Parathyroid adenoma (tissue), 2 donors: ENCODE results near the gene DLX6.

Experiments used
- H2AFZ ChIP-seq: fragments of 300-600 bp; sonication (generic); one replicate; pipeline ENCODE4 v1.7.0; 2017; ENCODE audit warnings: antibody characterized with exemption, mild to moderate bottlenecking
- H3K27ac ChIP-seq: fragments of 300-600 bp; sonication (generic); one replicate; pipeline ENCODE4 v1.7.0; 2017
- H3K27me3 ChIP-seq: fragments of 300-600 bp; sonication (generic); one replicate; pipeline ENCODE4 v1.7.0; 2017; ENCODE audit warnings: low read length; ENCODE audit not compliant: control insufficient read depth, insufficient read depth
- H3K36me3 ChIP-seq: fragments of 300-600 bp; sonication (generic); one replicate; pipeline ENCODE4 v1.7.0; 2017; ENCODE audit warnings: low read length; ENCODE audit not compliant: control insufficient read depth, insufficient read depth
- H3K4me1 ChIP-seq: fragments of 300-600 bp; sonication (generic); one replicate; pipeline ENCODE4 v1.7.0; 2017; ENCODE audit warnings: control low read depth
- H3K4me2 ChIP-seq: fragments of 300-600 bp; sonication (generic); one replicate; pipeline ENCODE4 v1.7.0; 2017; ENCODE audit warnings: low read length
- H3K4me3 ChIP-seq: fragments of 300-600 bp; sonication (generic); one replicate; pipeline ENCODE4 v1.7.0; 2017; ENCODE audit warnings: low read depth, low read length
- H3K79me2 ChIP-seq: fragments of 300-600 bp; sonication (generic); one replicate; pipeline ENCODE4 v1.7.0; 2017; ENCODE audit warnings: control low read depth
- H3K9ac ChIP-seq: fragments of 300-600 bp; sonication (generic); one replicate; pipeline ENCODE4 v1.7.0; 2017; ENCODE audit warnings: mild to moderate bottlenecking
- H3K9me3 ChIP-seq: fragments of 300-600 bp; sonication (generic); one replicate; pipeline ENCODE4 v1.7.0; 2017; ENCODE audit warnings: low read length; ENCODE audit not compliant: control insufficient read depth
- TF ChIP-seq, protein P1 (sequence below): fragments of 300-600 bp; sonication (generic); IDR thresholded peaks from one replicate; pipeline ENCODE4 v1.7.0; 2017; ENCODE audit warnings: antibody characterized with exemption, mild to moderate bottlenecking
- donor health status: primary hyperparathyroidism.

DLX6 gene

DNA sequence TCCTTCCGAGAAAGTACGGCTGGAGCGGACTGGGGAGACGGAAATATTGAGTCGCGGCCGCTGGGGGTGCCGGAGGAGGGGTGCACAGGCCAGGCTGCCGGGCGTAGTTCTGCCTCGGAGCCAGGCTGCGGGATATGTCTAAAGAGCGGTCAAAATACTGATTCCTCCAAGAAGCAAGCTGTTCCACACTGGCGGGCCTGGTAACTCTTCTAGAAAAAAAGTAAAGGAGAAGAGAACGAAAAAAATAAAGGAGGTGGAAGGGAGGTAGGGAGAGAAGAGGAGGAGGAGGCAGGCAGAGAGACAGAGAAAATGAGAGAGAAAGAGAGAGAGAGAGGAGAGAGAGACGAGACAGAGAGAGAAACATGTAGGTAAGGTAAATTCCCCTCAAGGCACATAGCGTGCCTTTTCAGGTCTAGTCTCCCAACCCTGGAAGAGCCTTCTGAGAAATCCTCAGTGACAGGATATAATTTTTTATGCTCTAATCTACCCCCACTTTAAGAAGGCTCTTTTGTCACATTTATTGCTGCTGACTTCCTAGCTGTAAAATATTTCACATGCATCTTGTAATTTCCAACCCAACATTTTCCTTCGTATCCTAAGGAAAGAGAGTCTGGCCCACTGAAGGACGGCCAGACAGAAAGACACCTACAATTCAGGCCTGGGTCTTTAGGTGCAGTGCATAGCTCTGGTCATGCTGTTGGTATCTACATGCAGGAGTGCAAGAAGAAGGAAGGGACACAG, 13.6 kb downstream of the DLX6 start:
- H3K9me3 ChIP-seq = no peaks in the 10 kb centered on the region
- no peak overlapping the region for H3K27ac ChIP-seq
- H2AFZ ChIP-seq = no peak overlapping the region
- H3K4me2 ChIP-seq = no peak overlapping the region
- H3K4me1 ChIP-seq = no peaks in the 10 kb centered on the region
- H3K79me2 ChIP-seq = no peaks in the 10 kb centered on the region
- no peak overlapping the region for H3K4me3 ChIP-seq
- no peaks in the 10 kb centered on the region for H3K36me3 ChIP-seq
- H3K9ac ChIP-seq = no peak overlapping the region
- TF ChIP-seq, protein P1, sequence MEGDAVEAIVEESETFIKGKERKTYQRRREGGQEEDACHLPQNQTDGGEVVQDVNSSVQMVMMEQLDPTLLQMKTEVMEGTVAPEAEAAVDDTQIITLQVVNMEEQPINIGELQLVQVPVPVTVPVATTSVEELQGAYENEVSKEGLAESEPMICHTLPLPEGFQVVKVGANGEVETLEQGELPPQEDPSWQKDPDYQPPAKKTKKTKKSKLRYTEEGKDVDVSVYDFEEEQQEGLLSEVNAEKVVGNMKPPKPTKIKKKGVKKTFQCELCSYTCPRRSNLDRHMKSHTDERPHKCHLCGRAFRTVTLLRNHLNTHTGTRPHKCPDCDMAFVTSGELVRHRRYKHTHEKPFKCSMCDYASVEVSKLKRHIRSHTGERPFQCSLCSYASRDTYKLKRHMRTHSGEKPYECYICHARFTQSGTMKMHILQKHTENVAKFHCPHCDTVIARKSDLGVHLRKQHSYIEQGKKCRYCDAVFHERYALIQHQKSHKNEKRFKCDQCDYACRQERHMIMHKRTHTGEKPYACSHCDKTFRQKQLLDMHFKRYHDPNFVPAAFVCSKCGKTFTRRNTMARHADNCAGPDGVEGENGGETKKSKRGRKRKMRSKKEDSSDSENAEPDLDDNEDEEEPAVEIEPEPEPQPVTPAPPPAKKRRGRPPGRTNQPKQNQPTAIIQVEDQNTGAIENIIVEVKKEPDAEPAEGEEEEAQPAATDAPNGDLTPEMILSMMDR = no peak
- H3K27me3 ChIP-seq = peaks cover 32% of the 10 kb centered on the region

DNA sequence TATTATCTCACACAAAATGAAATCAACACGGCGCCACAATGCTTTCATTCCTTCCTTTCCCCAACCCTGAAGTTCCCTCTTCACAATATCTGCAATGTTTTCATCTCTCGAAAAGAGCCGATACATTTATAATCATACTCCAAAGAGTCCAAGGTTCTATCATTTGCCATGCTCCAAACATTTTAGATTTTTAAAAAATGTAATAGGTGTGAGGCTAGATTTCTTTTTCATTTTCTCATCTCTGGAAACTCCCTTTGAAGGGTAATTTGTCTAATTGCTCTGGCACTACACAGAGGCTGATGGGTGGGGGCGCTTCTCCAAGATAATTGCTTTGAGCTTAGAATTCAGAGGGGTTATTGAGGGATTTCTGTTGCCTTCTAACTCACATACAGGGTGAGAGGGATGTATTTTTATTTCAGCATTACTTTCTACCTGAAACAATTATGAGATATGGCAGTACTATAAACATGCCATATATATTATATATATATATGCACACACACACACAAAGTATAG, 14.4 kb downstream of the DLX6 start:
- Histone ChIP-seq H3K4me3 (no peak overlapping the region), H3K9me3 (no peaks in the 10 kb centered on the region), H3K36me3 (no peaks in the 10 kb centered on the region), H3K4me2 (no peak overlapping the region), H3K27ac (no peak overlapping the region), H3K9ac (no peak overlapping the region), H3K4me1 (no peaks in the 10 kb centered on the region), H3K27me3 (peaks cover 30% of the 10 kb centered on the region), H3K79me2 (no peaks in the 10 kb centered on the region), H2AFZ (no peak overlapping the region)
- TF ChIP-seq, protein P1 = no peak

DNA sequence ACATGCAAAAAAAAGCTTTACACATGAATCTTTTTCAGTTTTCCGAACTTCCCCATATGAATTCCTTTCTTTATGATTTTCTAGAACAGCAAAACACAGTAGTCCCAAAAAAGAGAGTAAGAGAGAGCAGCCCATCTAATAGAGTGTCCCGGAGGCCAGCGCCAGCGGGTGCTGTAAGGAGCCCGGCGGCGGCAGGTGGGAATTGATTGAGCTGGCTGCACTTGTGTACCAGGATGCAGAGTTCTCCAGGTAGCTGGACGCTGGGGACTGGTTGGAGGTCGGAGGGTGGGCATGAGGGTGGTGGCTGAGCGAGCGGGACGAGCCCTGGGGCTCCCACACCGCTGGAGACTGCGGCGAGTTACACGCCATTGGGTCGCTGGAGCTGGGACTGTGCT, 15.2 kb downstream of the DLX6 start:
- Histone ChIP-seq H3K9me3 (no peaks in the 10 kb centered on the region), H3K4me3 (no peak overlapping the region), H3K27ac (no peak overlapping the region), H3K79me2 (no peaks in the 10 kb centered on the region), H3K27me3 (peaks cover 26% of the 10 kb centered on the region), H3K4me2 (no peak overlapping the region), H2AFZ (no peak overlapping the region), H3K36me3 (no peaks in the 10 kb centered on the region), H3K9ac (no peak overlapping the region), H3K4me1 (no peaks in the 10 kb centered on the region)
- TF ChIP-seq, protein P1 = no peak

DNA sequence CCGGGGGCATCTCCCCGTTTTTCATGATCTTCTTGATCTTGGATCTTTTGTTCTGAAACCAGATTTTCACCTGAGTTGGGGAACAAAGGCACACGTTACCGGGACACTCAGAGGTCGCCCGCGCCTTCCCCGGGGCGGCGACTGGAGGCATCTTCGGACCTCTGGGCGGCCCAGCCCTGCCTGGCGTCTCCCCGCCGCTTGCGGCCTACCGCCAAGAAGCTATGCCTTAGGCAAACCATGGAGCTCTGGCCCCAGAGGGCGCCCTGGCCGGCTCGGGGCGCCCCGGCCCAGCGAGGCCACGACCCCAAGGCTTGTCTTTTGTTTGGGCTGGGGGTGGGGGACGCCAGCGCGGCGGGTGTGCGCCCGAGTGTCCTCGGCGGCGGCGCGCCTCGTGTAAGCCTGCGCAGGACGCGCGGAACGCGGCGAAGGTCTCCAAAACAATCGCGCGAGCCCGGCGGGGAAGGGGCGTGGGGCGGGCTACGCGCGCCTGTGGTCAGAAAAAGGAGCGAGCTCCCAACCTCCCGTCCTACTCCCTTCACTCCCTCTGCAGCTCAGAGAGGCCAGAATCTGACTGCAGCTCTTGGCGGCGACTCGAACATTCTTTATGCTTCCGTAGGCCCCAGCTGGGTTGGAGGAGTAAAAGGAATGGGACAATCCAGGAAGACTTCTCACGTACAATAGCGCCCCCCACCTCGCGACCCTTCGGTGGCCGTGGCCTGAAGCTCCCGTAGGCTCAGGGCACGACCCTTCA, 15.8 kb downstream of the DLX6 start:
- Histone ChIP-seq H2AFZ (no peak overlapping the region), H3K4me2 (no peak overlapping the region), H3K9ac (no peak overlapping the region), H3K27ac (no peak overlapping the region), H3K79me2 (no peaks in the 10 kb centered on the region), H3K9me3 (no peaks in the 10 kb centered on the region), H3K4me3 (no peak overlapping the region), H3K36me3 (no peaks in the 10 kb centered on the region), H3K27me3 (peaks cover 26% of the 10 kb centered on the region), H3K4me1 (no peaks in the 10 kb centered on the region)
- TF ChIP-seq, protein P1 = no peak
